HG03196 (cell line): Measurements from ENCODE around the gene RBBP5.
"Not testable (repeated sequence)": the region's sequence is repeated elsewhere in the genome, so short reads cannot be mapped to it uniquely, and the experiment has no call there.

Experiments used
- ATAC-seq: cut with Tn5 transposase; IDR thresholded peaks from one replicate; pipeline ENCODE4 v1.9.1; 2021; ENCODE audit not compliant: unreplicated experiment

RBBP5 gene

DNA sequence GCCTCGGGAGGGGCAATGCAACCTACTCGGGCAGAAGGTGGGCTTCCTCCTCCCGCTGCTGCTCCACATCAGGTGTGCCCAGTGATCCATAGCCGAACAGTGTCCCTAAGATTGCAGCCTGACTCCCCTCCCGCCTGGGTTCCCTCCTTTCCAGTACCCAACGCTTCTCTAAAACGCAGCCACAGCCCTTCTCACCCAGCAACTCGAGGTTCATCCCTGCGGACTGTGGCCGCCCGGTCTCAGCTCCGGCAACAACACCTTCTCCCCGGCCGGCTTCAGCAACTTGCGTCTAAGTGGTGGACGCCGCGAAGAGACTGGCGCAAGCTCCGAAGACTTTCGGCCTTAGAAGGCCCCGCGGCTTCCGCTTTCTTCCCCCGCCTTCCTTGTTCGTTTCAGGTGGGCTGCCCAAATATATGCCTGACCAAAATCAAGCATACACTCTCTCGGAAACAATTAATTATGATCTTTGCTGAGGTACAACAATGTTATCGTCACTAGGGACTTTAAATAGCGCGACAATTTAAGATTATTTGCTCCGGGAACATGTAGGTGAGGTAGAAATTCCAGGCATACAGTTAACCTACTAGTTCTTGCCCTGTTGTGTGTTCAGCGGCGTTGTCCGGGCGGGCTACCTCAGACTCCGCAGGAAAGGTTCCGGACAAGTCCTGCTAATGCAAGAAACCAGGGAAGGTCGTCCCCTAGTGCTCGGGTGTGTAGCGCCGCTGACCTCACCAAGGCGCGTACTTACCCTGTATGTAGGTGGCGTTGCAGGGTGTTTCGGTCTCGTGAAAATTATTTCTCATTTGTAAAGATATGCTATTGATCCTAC lies at the start of gene RBBP5:
RBBP5 (minus strand) TSS at position 319 of the 829 bp plus-strand sequence; CDS start at position 214, 105 bp downstream.
- ATAC-seq: peak; percentile 96

- no peak for ATAC-seq
Measured at GRCh38 chr1:205171369-205171768, 49.6 kb upstream of the RBBP5 start.

- ATAC-seq: no peak
Measured at GRCh38 chr1:205170532-205171269, 48.9 kb upstream of the RBBP5 start.

DNA sequence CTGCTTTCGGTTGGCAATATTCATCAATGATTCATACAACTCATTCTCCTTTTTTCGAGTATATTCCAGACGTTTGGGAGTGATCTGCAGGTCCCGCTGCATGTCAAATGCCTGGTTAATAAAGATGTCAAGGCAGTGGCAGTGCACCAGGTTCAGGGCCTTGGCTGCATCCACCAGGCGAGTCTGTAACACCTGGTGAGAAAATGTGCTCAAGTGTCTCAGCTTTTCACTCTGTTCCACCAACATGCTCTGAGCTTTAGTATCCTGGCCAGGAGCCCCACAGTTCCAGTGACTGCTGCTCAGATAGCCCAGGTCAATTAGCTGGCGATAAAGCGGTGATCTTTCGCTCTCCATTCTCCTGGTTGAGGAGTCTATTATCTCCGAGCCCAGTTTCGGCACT lies 47.5 kb upstream of the RBBP5 start:
- ATAC-seq: no peak

DNA sequence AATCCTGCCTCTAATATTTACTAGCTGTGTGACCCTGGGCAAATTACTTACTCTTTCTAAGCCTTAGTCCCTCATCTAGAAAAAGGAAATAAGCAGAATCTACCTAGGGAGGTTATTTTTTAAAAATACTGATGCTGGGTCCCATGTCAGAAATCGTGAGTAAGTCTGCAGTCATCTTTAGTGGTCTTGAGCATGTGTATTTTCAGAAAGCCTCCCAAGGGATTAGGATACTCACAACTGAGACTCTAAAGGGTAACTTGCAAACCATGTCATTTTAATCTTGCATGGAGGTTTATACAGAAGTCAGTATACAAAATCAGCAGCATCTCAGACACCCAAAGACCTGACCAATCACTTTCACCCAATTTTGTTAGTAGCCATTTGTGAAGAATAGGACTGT lies 46.5 kb upstream of the RBBP5 start:
- ATAC-seq: no peak

DNA sequence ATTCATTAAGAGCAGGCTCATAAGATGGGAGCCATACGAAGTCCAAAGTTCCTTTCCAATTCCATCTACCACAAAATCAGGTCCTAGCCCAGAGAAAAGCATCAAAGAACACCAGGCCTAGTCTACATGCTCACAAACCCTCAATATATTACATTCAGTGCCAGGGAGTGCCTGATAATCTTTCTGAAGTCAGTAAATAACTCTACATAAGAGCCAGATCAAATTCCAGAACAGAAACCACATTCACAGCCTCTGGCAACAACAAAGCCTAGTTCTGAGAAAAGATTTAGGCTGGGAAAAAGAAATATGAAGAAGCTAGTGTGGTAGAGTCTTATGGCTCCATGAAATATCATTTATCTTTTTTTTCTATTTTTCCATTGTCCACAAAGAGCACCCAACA lies 40.5 kb upstream of the RBBP5 start:
- no peak for ATAC-seq

- no peak for ATAC-seq
Measured at GRCh38 chr1:205161076-205161475, 39.3 kb upstream of the RBBP5 start.

GRCh38 chr1:205158048-205158616 lies 36.4 kb upstream of the RBBP5 start:
- no peak for ATAC-seq

GRCh38 chr1:205155665-205156377 lies 34.0 kb upstream of the RBBP5 start:
- ATAC-seq: not testable (repeated sequence)

GRCh38 chr1:205152505-205152904 lies 30.7 kb upstream of the RBBP5 start:
- ATAC-seq: no peak

GRCh38 chr1:205150651-205151428 lies 29.1 kb upstream of the RBBP5 start:
- no peak for ATAC-seq

GRCh38 chr1:205147191-205147835 lies 25.5 kb upstream of the RBBP5 start:
- ATAC-seq: no peak

DNA sequence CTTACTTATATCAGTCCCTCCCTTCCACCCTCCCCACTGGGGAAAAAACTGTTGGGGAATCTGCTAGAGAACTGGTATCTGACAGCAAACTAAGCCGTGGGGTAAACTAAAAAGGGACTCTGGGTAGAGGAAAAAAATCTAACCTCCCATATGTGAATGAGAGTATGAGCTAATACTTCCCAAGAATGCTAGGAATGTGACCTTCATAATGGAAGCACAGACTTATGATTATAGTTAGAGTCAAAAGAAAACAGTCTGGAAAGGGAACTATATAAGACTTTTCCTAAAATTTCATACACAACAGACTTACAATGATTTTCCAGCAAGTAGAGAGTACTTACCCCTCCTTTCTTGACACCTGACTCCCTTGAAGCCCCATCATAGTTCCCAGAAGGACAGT lies 23.0 kb upstream of the RBBP5 start:
- no peak for ATAC-seq

- no peak for ATAC-seq
Measured at GRCh38 chr1:205144046-205144720, 22.4 kb upstream of the RBBP5 start.

DNA sequence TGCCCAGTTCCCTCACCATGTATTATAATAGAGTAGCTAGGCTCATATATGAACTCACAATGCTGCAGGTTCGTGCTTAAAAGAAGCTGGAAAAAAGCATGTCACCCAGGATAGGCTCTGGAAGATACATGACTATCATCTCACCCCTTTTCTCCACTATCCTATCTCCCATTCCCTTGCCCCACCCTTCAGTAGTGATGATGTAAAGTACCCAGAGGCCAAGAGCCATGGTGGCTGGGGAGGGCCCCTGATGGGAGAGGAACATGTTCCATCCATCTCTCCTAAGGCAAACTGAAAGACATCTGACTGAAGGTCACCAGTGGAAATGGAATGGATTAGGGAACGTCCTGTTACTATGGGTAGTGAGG lies 20.3 kb upstream of the RBBP5 start:
- ATAC-seq: no peak

DNA sequence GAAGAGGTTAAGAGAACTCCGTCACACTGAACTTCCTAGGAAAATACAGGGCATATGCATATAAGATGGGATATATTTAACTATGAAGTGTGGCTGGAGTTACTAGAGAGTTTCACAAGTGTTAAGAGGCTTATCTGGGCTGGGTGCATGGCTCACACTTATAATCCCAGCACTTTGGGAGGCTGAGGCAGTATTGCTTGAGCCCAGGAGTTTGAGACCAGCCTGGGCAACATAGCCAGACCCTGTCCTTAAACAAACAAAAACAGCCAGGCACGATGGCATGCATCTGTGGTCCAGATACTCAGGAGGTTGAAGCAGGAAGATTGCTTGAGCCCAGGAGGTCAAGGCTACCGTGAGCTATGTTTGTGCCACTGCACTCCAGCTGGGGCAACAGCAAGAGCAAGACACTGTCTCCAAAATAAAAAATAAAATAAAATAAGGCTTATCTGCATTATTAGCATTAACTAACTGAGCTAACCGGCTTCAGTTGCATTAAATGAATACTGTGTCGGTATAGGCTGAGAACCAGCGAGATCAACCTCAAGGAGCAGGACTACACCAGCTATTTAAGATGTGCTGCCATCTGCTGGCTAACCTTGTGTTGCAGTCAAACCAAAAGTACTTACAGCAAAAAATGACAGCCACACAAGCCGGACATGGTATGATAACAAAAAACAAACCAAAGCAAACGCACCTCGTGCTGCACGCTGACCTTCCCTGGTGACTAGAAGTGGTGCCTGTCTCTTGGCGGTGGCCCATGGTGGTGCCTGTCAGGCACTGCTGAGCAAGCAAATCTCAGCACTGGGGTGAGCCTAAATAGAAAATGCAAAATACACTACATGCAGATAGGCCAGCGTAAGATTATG lies 19.7 kb upstream of the RBBP5 start:
- ATAC-seq: no peak

GRCh38 chr1:205140113-205140512 lies 18.3 kb upstream of the RBBP5 start:
- ATAC-seq: no peak

DNA sequence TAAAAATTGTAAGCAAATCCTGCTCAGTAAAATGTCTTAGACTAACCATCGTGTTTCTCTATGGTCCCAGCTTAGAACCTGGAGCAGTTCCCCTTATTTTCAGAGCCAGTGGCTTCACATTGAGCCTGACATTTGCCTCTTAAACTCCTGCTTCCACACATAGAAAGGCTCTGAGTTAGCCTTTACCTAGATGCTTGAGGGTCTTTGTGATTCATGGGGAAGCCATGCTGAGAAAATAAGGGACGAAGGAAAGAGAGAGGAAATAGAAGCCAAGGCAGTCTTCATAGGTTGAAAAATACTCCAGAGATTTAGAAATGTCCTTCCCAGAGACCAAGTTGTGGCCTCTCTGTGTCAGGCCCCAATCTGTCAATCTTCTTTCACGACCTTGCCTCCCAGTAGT lies 16.1 kb upstream of the RBBP5 start:
- ATAC-seq: no peak

GRCh38 chr1:205133287-205133686 lies 11.5 kb upstream of the RBBP5 start:
- no peak for ATAC-seq
